Fibroblast of lung (primary cell): ENCODE data around the gene ZFR2. TPM values are rescaled to one million over a fixed set of nuclear protein-coding genes. Genes with fewer than 3 reads are reported as not detected.

ENCODE experiments used
- DNase-seq, 2 donors: peaks; one replicate each; pipeline versions ENCODE4 v3.0.0 to v3.0.0-alpha.2; 2010; ENCODE audit warnings: low read depth in 2 of 2
- H2AFZ ChIP-seq: 2 replicates; pipeline ENCODE4 v1.5.1; 2012; ENCODE audit warnings: low read length, control low read depth, inconsistent platforms
- H3K27ac ChIP-seq: 2 replicates; pipeline ENCODE4 v1.5.1; 2011; ENCODE audit warnings: low read length, control low read depth; ENCODE audit not compliant: insufficient read depth
- H3K27me3 ChIP-seq: 2 replicates; pipeline ENCODE4 v1.5.1; 2011; ENCODE audit warnings: mild to moderate bottlenecking, low read length; ENCODE audit not compliant: control insufficient read depth, insufficient read depth
- H3K36me3 ChIP-seq: 2 replicates; pipeline ENCODE4 v1.5.1; 2011; ENCODE audit warnings: low read length; ENCODE audit not compliant: control insufficient read depth, insufficient read depth
- H3K4me1 ChIP-seq: 2 replicates; pipeline ENCODE4 v1.5.1; 2011; ENCODE audit warnings: low read length; ENCODE audit not compliant: control insufficient read depth, insufficient read depth; ENCODE audit errors: extremely low read depth
- H3K4me2 ChIP-seq: 2 replicates; pipeline ENCODE4 v1.5.1; 2011; ENCODE audit warnings: low read length, control low read depth; ENCODE audit not compliant: insufficient read depth; ENCODE audit errors: extremely low read depth
- H3K4me3 ChIP-seq, 4 experiments: fragments of 200-600 bp in 1 of 4; sonication (generic) in 1 of 4; replicated peaks in 1 of 4; 2 replicates each; pipeline ENCODE4 v1.5.1; 2011 to 2016; ENCODE audit warnings: low read length in 4 of 4, low read depth in 3 of 4, mild to moderate bottlenecking in 3 of 4, control low read depth in 2 of 4, inconsistent platforms in 1 of 4, mixed read lengths in 1 of 4; ENCODE audit not compliant: insufficient read depth in 1 of 4; ENCODE audit errors: control extremely low read depth in 1 of 4
- H3K79me2 ChIP-seq: 2 replicates; pipeline ENCODE4 v1.5.1; 2012; ENCODE audit warnings: mild to moderate bottlenecking, low read length, inconsistent platforms; ENCODE audit not compliant: control insufficient read depth, insufficient read depth
- H3K9ac ChIP-seq: 2 replicates; pipeline ENCODE4 v1.5.1; 2011; ENCODE audit warnings: mild to moderate bottlenecking, low read length, control low read depth; ENCODE audit not compliant: insufficient read depth
- H3K9me3 ChIP-seq: 2 replicates; pipeline ENCODE4 v1.5.1; 2012; ENCODE audit warnings: low read depth, low read length; ENCODE audit not compliant: control insufficient read depth, insufficient read depth
- H4K20me1 ChIP-seq: 2 replicates; pipeline ENCODE4 v1.5.1; 2011; ENCODE audit warnings: low read length; ENCODE audit not compliant: control insufficient read depth, insufficient read depth; ENCODE audit errors: extremely low read depth
- EZH2 ChIP-seq: IDR thresholded peaks from 2 replicates; pipeline ENCODE4 v1.5.1; 2012; ENCODE audit warnings: low read length, control low read depth, mild to moderate bottlenecking; ENCODE audit errors: missing control alignments
- polyA plus RNA-seq, 2 donors: library from polyadenylated mRNA; depleted of rRNA in 1 of 2; stranded (reverse) in 1 of 2; unstranded in 1 of 2; fragments of >200 nt; gene quantifications; 2 replicates each; pipeline ENCODE4 v1.2.1, GENCODE V29; 2011 to 2012; ENCODE audit warnings: missing spikeins in 1 of 2
- total RNA-seq: library from RNA; depleted of rRNA; stranded (reverse); fragments of >200 nt; gene quantifications from 2 replicates; pipeline ENCODE4 v1.2.1, GENCODE V29; 2014
- TF ChIP-seq, protein P1 (sequence below), 2 donors: IDR thresholded peaks in 1 of 2; conservative IDR thresholded peaks in 1 of 2; 1 replicate in 1 of 2; 2 replicates in 1 of 2; pipeline ENCODE4 v1.5.1; 2011 to 2012; ENCODE audit warnings: low read length in 2 of 2, control low read depth in 1 of 2, inconsistent platforms in 1 of 2, low read depth in 1 of 2, mild to moderate bottlenecking in 1 of 2

ZFR2 gene
- total and polyA plus RNA-seq, 2 donors (not counting 1 experiment from before 2014, with no cell fraction given), result not detected

DNA sequence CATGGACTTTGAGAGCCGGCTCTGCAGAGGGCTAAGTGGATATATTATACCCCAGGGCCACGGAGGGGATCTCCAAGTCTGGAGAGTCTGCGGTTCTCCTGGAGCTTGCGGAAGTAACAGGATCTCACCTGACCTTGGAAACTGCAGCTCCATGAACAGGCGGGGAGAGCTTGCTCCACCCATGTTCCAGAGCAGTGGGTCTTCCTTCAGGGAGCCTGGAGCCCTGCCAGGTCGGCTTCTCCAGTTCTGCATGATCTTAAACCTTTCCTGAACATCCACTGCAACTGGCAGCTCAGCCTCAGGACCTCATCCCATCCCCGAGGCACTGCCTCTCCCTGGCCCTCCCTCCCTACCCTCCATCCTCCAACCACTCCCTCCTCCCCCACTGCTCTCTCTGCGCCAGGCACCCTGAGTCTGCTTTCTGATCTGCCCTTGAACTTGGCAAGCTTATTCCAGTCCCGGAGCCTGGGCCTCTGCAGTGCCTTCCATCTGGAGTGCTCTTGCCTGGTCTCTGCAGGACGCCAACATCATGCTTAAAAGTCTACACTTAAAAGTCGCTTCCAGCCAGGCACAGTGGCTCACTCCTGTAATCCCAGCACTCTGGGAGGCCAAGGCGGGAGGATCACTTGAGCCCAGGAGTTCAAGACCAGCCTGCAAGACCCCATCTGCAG is 24.8 kb upstream of the ZFR2 start:
- no peaks in the 10 kb centered on the region for H4K20me1 ChIP-seq
- H3K27ac ChIP-seq, result no peak overlapping the region
- H3K4me1 ChIP-seq, result no peaks in the 10 kb centered on the region
- H3K4me3 ChIP-seq, result no peak overlapping the region
- H3K79me2 ChIP-seq, result no peaks in the 10 kb centered on the region
- H3K27me3 ChIP-seq, result no peaks in the 10 kb centered on the region
- no peak for DNase-seq
- TF ChIP-seq, protein P1, sequence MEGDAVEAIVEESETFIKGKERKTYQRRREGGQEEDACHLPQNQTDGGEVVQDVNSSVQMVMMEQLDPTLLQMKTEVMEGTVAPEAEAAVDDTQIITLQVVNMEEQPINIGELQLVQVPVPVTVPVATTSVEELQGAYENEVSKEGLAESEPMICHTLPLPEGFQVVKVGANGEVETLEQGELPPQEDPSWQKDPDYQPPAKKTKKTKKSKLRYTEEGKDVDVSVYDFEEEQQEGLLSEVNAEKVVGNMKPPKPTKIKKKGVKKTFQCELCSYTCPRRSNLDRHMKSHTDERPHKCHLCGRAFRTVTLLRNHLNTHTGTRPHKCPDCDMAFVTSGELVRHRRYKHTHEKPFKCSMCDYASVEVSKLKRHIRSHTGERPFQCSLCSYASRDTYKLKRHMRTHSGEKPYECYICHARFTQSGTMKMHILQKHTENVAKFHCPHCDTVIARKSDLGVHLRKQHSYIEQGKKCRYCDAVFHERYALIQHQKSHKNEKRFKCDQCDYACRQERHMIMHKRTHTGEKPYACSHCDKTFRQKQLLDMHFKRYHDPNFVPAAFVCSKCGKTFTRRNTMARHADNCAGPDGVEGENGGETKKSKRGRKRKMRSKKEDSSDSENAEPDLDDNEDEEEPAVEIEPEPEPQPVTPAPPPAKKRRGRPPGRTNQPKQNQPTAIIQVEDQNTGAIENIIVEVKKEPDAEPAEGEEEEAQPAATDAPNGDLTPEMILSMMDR (conservative IDR thresholded peaks at IDR 0.05 in 1 of 2, IDR thresholded peaks at IDR 0.05 in 1 of 2; ENCODE audit: low read depth in 1 of 2, low read length in 2 of 2), result no peak
- TF ChIP-seq EZH2, result no peak
- H2AFZ ChIP-seq, result no peak overlapping the region
- no peaks in the 10 kb centered on the region for H3K9me3 ChIP-seq
- no peak overlapping the region for H3K9ac ChIP-seq
- no peaks in the 10 kb centered on the region for H3K36me3 ChIP-seq
- H3K4me2 ChIP-seq, result no peak overlapping the region

DNA sequence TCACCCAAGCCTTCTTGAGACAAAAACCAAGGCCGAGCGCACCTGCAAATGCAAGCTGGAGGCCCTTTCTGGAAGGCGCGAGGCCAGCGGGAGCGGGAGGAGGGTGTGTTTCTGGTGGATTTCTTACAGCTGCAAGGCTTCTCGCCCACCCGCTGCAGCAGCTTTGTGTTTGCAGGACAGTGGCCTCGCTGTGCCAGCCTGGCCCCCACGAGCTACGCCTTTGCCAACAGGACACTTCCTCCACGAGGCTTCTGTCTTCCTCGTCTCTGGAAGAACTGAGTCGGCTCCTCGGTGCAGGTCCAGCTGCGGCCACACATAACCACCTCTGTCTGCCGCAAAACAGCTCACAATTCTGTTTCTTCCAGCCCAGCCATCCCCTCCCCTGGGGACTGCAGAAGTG is 21.8 kb upstream of the ZFR2 start:
- no peak overlapping the region for H3K4me2 ChIP-seq
- no peak overlapping the region for H3K9ac ChIP-seq
- no peak overlapping the region for H2AFZ ChIP-seq
- no peaks in the 10 kb centered on the region for H3K36me3 ChIP-seq
- H3K9me3 ChIP-seq, result no peaks in the 10 kb centered on the region
- H3K4me1 ChIP-seq, result no peaks in the 10 kb centered on the region
- no peak for TF ChIP-seq EZH2
- TF ChIP-seq, protein P1 (conservative IDR thresholded peaks at IDR 0.05 in 1 of 2, IDR thresholded peaks at IDR 0.05 in 1 of 2; ENCODE audit: low read depth in 1 of 2, low read length in 2 of 2), result no peak
- H3K27ac ChIP-seq, result no peak overlapping the region
- H3K4me3 ChIP-seq, result no peak overlapping the region
- no peaks in the 10 kb centered on the region for H3K79me2 ChIP-seq
- no peak for DNase-seq
- H4K20me1 ChIP-seq, result no peaks in the 10 kb centered on the region
- H3K27me3 ChIP-seq, result no peaks in the 10 kb centered on the region

DNA sequence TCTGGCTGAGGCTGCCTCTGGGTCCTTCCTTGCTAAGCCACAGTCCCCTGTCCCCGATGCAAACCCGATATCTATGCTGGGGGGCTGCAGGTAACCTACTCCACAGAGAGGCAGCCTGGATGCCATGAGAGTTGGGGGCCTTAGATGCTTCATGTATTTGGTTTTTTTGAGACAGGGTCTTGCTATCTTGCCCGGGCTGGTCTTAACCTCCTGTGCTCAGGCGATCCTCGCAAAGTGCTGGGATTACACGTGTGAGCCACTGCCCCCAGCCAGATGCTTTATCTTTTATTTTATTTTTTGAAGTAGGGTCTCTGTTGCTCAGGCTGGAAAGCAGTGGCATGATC is 13.2 kb upstream of the ZFR2 start:
- DNase-seq, result no peak
- Histone ChIP-seq H3K4me1 (no peaks in the 10 kb centered on the region), H2AFZ (no peak overlapping the region), H3K4me3 (no peak overlapping the region), H3K27me3 (peaks cover 21% of the 10 kb centered on the region), H3K27ac (no peak overlapping the region), H3K79me2 (no peaks in the 10 kb centered on the region), H3K9ac (no peak overlapping the region), H3K36me3 (no peaks in the 10 kb centered on the region), H4K20me1 (no peaks in the 10 kb centered on the region), H3K9me3 (no peaks in the 10 kb centered on the region), H3K4me2 (no peak overlapping the region)
- TF ChIP-seq EZH2, result no peak
- TF ChIP-seq, protein P1 (conservative IDR thresholded peaks at IDR 0.05 in 1 of 2, IDR thresholded peaks at IDR 0.05 in 1 of 2; ENCODE audit: low read depth in 1 of 2, low read length in 2 of 2), result no peak
